BLaER1 treated with 17β-estradiol and CSF1 and Interleukin-3, amounts not matched to agents 10 nM and 100 nM (cell line): ENCODE results near the gene ADORA3.

Experiments used
- H3K27ac ChIP-seq, 11 experiments: shearing (Covaris generic); formaldehyde crosslinking; 2 replicates each; pipeline ENCODE4 v1.8.1; 2022
- H3K27me3 ChIP-seq, 11 experiments: shearing (Covaris generic); formaldehyde crosslinking; 2 replicates each; pipeline ENCODE4 v1.8.1; 2022
- H3K36me3 ChIP-seq, 11 experiments: shearing (Covaris generic); formaldehyde crosslinking; 2 replicates each; pipeline ENCODE4 v1.8.1; 2022
- H3K4me1 ChIP-seq, 10 experiments: shearing (Covaris generic); formaldehyde crosslinking; 2 replicates each; pipeline ENCODE4 v1.8.1; 2022
- H3K4me2 ChIP-seq, 11 experiments: shearing (Covaris generic); formaldehyde crosslinking; 2 replicates each; pipeline ENCODE4 v1.8.1; 2022
- H3K4me3 ChIP-seq, 10 experiments: shearing (Covaris generic); formaldehyde crosslinking; 2 replicates each; pipeline ENCODE4 v1.8.1; 2022
- H3K9ac ChIP-seq, 11 experiments: shearing (Covaris generic); formaldehyde crosslinking; 2 replicates each; pipeline ENCODE4 v1.8.1; 2022
- H3K9me3 ChIP-seq, 11 experiments: shearing (Covaris generic); formaldehyde crosslinking; replicated peaks in 1 of 11; 2 replicates each; pipeline ENCODE4 v1.8.1; 2022
- H4K20me1 ChIP-seq, 11 experiments: shearing (Covaris generic); formaldehyde crosslinking; 2 replicates each; pipeline ENCODE4 v1.8.1; 2022
- Cebpa-rat ChIP-seq, 11 experiments: shearing (Covaris generic); IDR thresholded peaks; 2 replicates each; pipeline ENCODE4 v1.8.1; 2022

Gene ADORA3

GRCh38 chr1:111512132-111512889 is 8.9 kb upstream of the ADORA3 start:
- no peak for TF ChIP-seq Cebpa-rat (IDR thresholded peaks at IDR 0.05)
- no peaks in the 10 kb centered on the region for H3K9me3 ChIP-seq
- H4K20me1 ChIP-seq = no peaks in the 10 kb centered on the region
- 0 out of 22 replicates have a peak overlapping the region, but pooled peaks of 1 of the 11 experiments have one; percentile 7 for H3K27ac ChIP-seq
- H3K27me3 ChIP-seq = no peaks in the 10 kb centered on the region
- no peak overlapping the region for H3K9ac ChIP-seq
- H3K4me3 ChIP-seq = no peak overlapping the region
- peaks cover 56 to 94% (median 75%) of the 10 kb centered on the region in 10 experiments for H3K4me1 ChIP-seq
- H3K36me3 ChIP-seq = no peaks in the 10 kb centered on the region
- H3K4me2 ChIP-seq = peak overlapping the region in 5 of 11 experiments; percentile 25 to 99 (median 86); a peak in 8 of 22 replicates

- no peak overlapping the region for H3K9ac ChIP-seq
- H3K4me2 ChIP-seq = peak overlapping the region in 6 of 11 experiments; percentile 10 to 99 (median 56); a peak in 11 of 22 replicates
- no peak for TF ChIP-seq Cebpa-rat (IDR thresholded peaks at IDR 0.05)
- H3K9me3 ChIP-seq = no peaks in the 10 kb centered on the region
- no peaks in the 10 kb centered on the region for H3K27me3 ChIP-seq
- no peaks in the 10 kb centered on the region for H4K20me1 ChIP-seq
- H3K36me3 ChIP-seq = no peaks in the 10 kb centered on the region
- H3K4me3 ChIP-seq = no peak overlapping the region
- H3K4me1 ChIP-seq = peaks cover 55 to 92% (median 75%) of the 10 kb centered on the region in 10 experiments
- H3K27ac ChIP-seq = no peak overlapping the region
These were observed 7.9 kb upstream of the ADORA3 start for GRCh38 chr1:111511370-111511769.

DNA sequence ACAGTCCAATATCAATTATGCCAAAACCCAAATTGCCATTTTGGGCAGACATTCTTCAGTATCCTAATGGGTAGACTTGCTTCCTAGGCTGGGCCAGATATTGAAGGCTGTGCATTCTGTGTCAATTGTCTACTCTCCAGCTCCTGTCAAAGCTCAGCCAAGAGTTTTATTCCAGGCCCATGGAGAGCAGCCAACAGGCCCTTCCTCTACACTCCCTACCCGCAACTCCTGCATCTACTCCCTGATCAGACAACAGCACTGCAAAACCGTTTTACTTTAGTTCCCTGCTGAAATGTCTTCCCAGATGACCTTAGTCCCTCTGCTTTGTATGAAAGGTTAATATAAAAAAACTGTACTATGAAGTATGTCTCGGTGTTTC is 6.6 kb upstream of the ADORA3 start:
- H3K27me3 ChIP-seq = no peaks in the 10 kb centered on the region
- no peak overlapping the region for H3K9ac ChIP-seq
- H3K36me3 ChIP-seq = no peaks in the 10 kb centered on the region
- H3K4me1 ChIP-seq = peaks cover 55 to 92% (median 75%) of the 10 kb centered on the region in 10 experiments
- H3K4me2 ChIP-seq = peak overlapping the region; percentile 86 to 99 (median 91); a peak in 19 of 22 replicates
- no peak overlapping the region for H3K4me3 ChIP-seq
- no peaks in the 10 kb centered on the region for H3K9me3 ChIP-seq
- peak overlapping the region in 8 of 11 experiments; percentile 98 to 100 (median 100); a peak in 11 of 22 replicates for H3K27ac ChIP-seq
- no peaks in the 10 kb centered on the region for H4K20me1 ChIP-seq
- no peak for TF ChIP-seq Cebpa-rat (IDR thresholded peaks at IDR 0.05)

- peaks cover 68 to 94% (median 83%) of the 10 kb centered on the region in 10 experiments for H3K4me1 ChIP-seq
- peak overlapping the region; percentile 86 to 99 (median 91) for H3K4me2 ChIP-seq
- H3K27ac ChIP-seq = peak overlapping the region; percentile 96 to 100 (median 99)
- peak overlapping the region; percentile 29 to 67 (median 54); a peak in 18 of 20 replicates for H3K4me3 ChIP-seq
- no peaks in the 10 kb centered on the region for H3K36me3 ChIP-seq
- peak in 9 of 11 experiments; percentile 6 to 95 (median 89); a peak in 18 of 22 replicates for TF ChIP-seq Cebpa-rat (IDR thresholded peaks at IDR 0.05)
- no peaks in the 10 kb centered on the region for H3K9me3 ChIP-seq
- peak overlapping the region; percentile 90 to 98 (median 95) for H3K9ac ChIP-seq
- no peaks in the 10 kb centered on the region for H3K27me3 ChIP-seq
- H4K20me1 ChIP-seq = no peaks in the 10 kb centered on the region
These were observed 4.2 kb upstream of the ADORA3 start for GRCh38 chr1:111507411-111508201.

DNA sequence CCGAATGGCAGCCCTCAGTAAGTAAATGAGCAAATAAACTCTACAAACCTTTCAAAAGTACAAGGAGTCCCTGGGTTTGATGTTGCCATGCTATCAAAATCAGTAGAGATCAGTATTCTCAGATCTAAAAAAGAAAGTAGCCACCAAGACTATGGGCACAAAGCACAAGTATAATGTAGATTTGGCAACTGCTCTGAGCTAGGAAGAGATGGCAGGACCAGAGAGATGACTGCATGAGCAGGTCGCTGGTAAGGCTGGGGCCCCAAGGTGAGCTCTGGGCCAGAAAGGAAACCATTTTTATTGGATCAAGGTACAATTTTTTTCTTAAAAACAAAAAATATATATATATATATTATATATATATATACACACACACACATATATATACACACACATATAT is 3.1 kb upstream of the ADORA3 start:
- Histone ChIP-seq H3K4me1 (peaks cover 68 to 85% (median 80%) of the 10 kb centered on the region in 10 experiments), H3K9me3 (no peaks in the 10 kb centered on the region), H3K27me3 (no peaks in the 10 kb centered on the region), H3K9ac (peak overlapping the region; percentile 3 to 98 (median 66); a peak in 21 of 22 replicates), H3K36me3 (no peaks in the 10 kb centered on the region), H3K4me2 (peak overlapping the region; percentile 62 to 97 (median 88)), H3K27ac (peak overlapping the region; percentile 87 to 100 (median 99)), H3K4me3 (no peak overlapping the region), H4K20me1 (no peaks in the 10 kb centered on the region)
- no peak for TF ChIP-seq Cebpa-rat (IDR thresholded peaks at IDR 0.05)

DNA sequence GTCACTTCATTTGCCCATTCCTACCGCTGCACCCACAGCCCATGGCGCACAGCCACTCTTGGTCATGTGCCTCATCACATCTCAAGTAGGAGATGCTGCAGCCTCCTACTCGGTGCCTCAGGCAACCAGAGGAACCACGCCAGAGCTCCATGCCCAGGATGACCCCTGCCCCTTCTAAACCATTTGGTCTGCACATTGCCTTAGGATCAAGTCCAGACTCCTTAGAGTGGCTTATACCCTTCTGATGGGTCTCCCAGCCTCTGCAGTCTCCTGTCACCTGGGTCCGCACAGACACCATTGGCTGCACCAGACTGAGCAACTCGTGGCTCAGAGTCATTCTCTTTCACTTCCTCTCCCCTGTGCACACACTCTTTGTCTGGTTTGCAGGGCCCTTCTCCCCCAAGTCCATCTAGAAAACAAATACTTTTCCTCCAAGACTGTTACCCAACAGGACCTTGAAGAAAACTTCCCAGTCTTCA is 2.2 kb upstream of the ADORA3 start:
- H3K4me3 ChIP-seq = no peak overlapping the region
- no peaks in the 10 kb centered on the region for H3K9me3 ChIP-seq
- no peaks in the 10 kb centered on the region for H3K36me3 ChIP-seq
- H4K20me1 ChIP-seq = no peaks in the 10 kb centered on the region
- peak overlapping the region; percentile 87 to 100 (median 99) for H3K27ac ChIP-seq
- TF ChIP-seq Cebpa-rat (IDR thresholded peaks at IDR 0.05) = no peak
- peak overlapping the region; percentile 62 to 97 (median 88) for H3K4me2 ChIP-seq
- peaks cover 68 to 85% (median 73%) of the 10 kb centered on the region in 10 experiments for H3K4me1 ChIP-seq
- no peaks in the 10 kb centered on the region for H3K27me3 ChIP-seq
- H3K9ac ChIP-seq = peak overlapping the region; percentile 2 to 98 (median 66); a peak in 20 of 22 replicates

GRCh38 chr1:111504097-111504496 is 664 bp upstream of the ADORA3 start:
- H3K4me2 ChIP-seq = peak overlapping the region; percentile 62 to 97 (median 87)

DNA sequence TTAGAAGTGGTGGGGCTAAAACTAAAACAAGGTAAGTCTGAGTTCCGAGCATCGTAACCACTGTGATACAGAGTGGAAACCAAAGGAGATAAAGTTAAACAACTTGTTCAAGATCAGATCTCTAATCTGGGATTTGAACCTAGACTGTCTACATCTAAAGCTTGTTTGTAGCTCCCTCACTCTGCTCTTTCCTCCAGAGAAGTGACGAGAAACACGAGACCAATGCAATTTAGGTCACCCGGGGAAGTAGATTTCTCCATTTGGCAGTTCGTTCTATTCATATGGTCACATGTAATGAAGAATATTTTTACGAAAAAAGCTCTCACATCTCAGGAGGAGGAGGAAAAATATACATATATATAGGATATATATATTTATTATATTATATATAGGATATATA is 1.8 kb downstream of the ADORA3 start:
- TF ChIP-seq Cebpa-rat (IDR thresholded peaks at IDR 0.05) = no peak
- no peaks in the 10 kb centered on the region for H3K27me3 ChIP-seq
- H3K9ac ChIP-seq = peak overlapping the region in 1 of 11 experiments; percentile 42; a peak in 1 of 22 replicates
- H3K4me3 ChIP-seq = peak overlapping the region in 3 of 10 experiments; percentile 12 to 51 (median 26); a peak in 5 of 20 replicates
- H3K27ac ChIP-seq = no peak overlapping the region
- H3K36me3 ChIP-seq = peaks cover 0 to 10% (median 0%) of the 10 kb centered on the region in 11 experiments; a peak in 4 of 22 replicates
- peaks cover 0 to 3% (median 0%) of the 10 kb centered on the region in 11 experiments; a peak in 3 of 22 replicates for H3K9me3 ChIP-seq
- H3K4me2 ChIP-seq = peak overlapping the region in 4 of 11 experiments; percentile 1 to 81 (median 63); a peak in 6 of 22 replicates
- H4K20me1 ChIP-seq = no peaks in the 10 kb centered on the region
- H3K4me1 ChIP-seq = peaks cover 38 to 94% (median 48%) of the 10 kb centered on the region in 10 experiments

More at GRCh38 chr1:111504097-111504496, 664 bp upstream of the ADORA3 start:
- Histone ChIP-seq H3K4me3 (peak overlapping the region in 3 of 10 experiments; percentile 25 to 46 (median 35); a peak in 1 of 20 replicates), H4K20me1 (no peaks in the 10 kb centered on the region), H3K36me3 (peaks cover 0 to 10% (median 0%) of the 10 kb centered on the region in 11 experiments; a peak in 4 of 22 replicates), H3K4me1 (peaks cover 57 to 85% (median 61%) of the 10 kb centered on the region in 10 experiments), H3K9ac (peak overlapping the region in 5 of 11 experiments; percentile 38 to 94 (median 40); a peak in 10 of 22 replicates), H3K27me3 (no peaks in the 10 kb centered on the region), H3K9me3 (no peaks in the 10 kb centered on the region), H3K27ac (peak overlapping the region in 10 of 11 experiments; percentile 2 to 100 (median 99); a peak in 19 of 22 replicates)
- TF ChIP-seq Cebpa-rat (IDR thresholded peaks at IDR 0.05) = no peak
